GM12878 (cell line): ENCODE results near the gene PON3. TPM values are rescaled to one million over a fixed set of nuclear protein-coding genes. Genes with fewer than 3 reads are reported as not detected.

Source experiments
- ATAC-seq: fragments of 200-7000 bp; cut with Tn5 transposase; 3 replicates; pipeline ENCODE4 v1.9.1; 2020; ENCODE audit warnings: mild to moderate bottlenecking, moderate library complexity
- BruUV-seq: library from RNA; stranded (reverse); fragments of 400-500 nt; replicated peaks from 2 replicates; lab custom pipeline; 2021; lab: Mats Ljungman, UMichigan
- CTCF ChIA-PET: fragments of 300-600 bp; sonication (Branson Sonifier 250); formaldehyde crosslinking; extraction: SDS; loops from one replicate; lab custom pipeline; 2021; ENCODE audit warnings: inconsistent platforms; lab: Yijun Ruan, JAX
- POLR2A ChIA-PET: fragments of 350-600 bp; formaldehyde crosslinking; extraction: SDS; loops from one replicate; lab custom pipeline; 2021; ENCODE audit warnings: inconsistent platforms; lab: Charles Lee
- RAD21 ChIA-PET: fragments of 300-600 bp; sonication (Branson Sonifier 250); formaldehyde crosslinking; loops from one replicate; lab custom pipeline; 2023; ENCODE audit warnings: antibody characterized with exemption; ENCODE audit not compliant: unreplicated experiment; lab: Charles Lee
- SMC1A ChIA-PET: fragments of 300-600 bp; sonication (Branson Sonifier 250); formaldehyde crosslinking; loops from one replicate; lab custom pipeline; 2023; ENCODE audit not compliant: unreplicated experiment, uncharacterized antibody; lab: Charles Lee
- DNase-seq: peaks from one replicate; pipeline ENCODE4 v3.0.0-alpha.2; 2011; ENCODE audit warnings: low read depth, low spot score
- FAIRE-seq: peaks from 3 replicates; lab custom pipeline; 2011; peaks lifted over from hg19 to GRCh38; lab: Jason Lieb, UNC
- H2AFZ ChIP-seq: 2 replicates; pipeline ENCODE4 v1.6.0; 2011; ENCODE audit warnings: low read depth, low read length, control low read depth; ENCODE audit not compliant: control insufficient read depth
- H3K27ac ChIP-seq: 2 replicates; pipeline ENCODE4 v1.5.1; 2011; ENCODE audit warnings: control low read depth; ENCODE audit not compliant: control insufficient read depth, insufficient read depth
- H3K27me3 ChIP-seq, 2 experiments: replicated peaks in 1 of 2; 2 replicates each; pipeline versions ENCODE4 v1.6.0 to v1.6.1; 2011; ENCODE audit warnings: low read length in 1 of 2; ENCODE audit not compliant: control insufficient read depth in 2 of 2, insufficient read depth in 2 of 2
- H3K36me3 ChIP-seq, 2 experiments: 2 replicates each; pipeline ENCODE4 v1.5.1; 2011; ENCODE audit warnings: low read length in 1 of 2; ENCODE audit not compliant: control insufficient read depth in 2 of 2, insufficient read depth in 2 of 2
- H3K4me1 ChIP-seq: 2 replicates; pipeline ENCODE4 v1.6.1; 2011; ENCODE audit warnings: mild to moderate bottlenecking, low read length, moderate library complexity, mixed read lengths; ENCODE audit not compliant: control insufficient read depth, insufficient read depth
- H3K4me2 ChIP-seq: 2 replicates; pipeline ENCODE4 v1.6.0; 2011; ENCODE audit warnings: control low read depth; ENCODE audit not compliant: control insufficient read depth, insufficient read depth
- H3K4me3 ChIP-seq: fragments of 200-600 bp; sonication (generic); 2 replicates; pipeline ENCODE4 v1.5.1; 2016
- H3K79me2 ChIP-seq: 2 replicates; pipeline ENCODE4 v1.6.0; 2011; ENCODE audit warnings: low read length; ENCODE audit not compliant: control insufficient read depth, insufficient read depth
- H3K9ac ChIP-seq: 2 replicates; pipeline ENCODE4 v1.8.0; 2011; ENCODE audit warnings: low read length, control low read depth, mixed read lengths; ENCODE audit not compliant: control insufficient read depth, insufficient read depth
- H3K9me3 ChIP-seq: replicated peaks from 3 replicates; pipeline ENCODE4 v1.5.1; 2011; ENCODE audit warnings: mild to moderate bottlenecking, low read length; ENCODE audit not compliant: control insufficient read depth, insufficient read depth
- H4K20me1 ChIP-seq: 2 replicates; pipeline ENCODE4 v1.6.0; 2011; ENCODE audit not compliant: control insufficient read depth, insufficient read depth
- CEBPB ChIP-seq, 2 experiments: fragments of 150-350 bp in 1 of 2; IDR thresholded peaks; 2 replicates each; pipeline ENCODE4 v1.6.1; 2012 to 2014; ENCODE audit warnings: low read depth in 2 of 2, low read length in 2 of 2, borderline replicate concordance in 1 of 2, inconsistent platforms in 1 of 2
- IRF5 ChIP-seq: fragments of 450-650 bp; IDR thresholded peaks from 2 replicates; pipeline ENCODE4 v1.6.1; 2017; ENCODE audit warnings: borderline replicate concordance
- JUNB ChIP-seq: IDR thresholded peaks from 2 replicates; pipeline ENCODE4 v1.6.1; 2016; ENCODE audit warnings: antibody characterized with exemption, mild to moderate bottlenecking
- MXI1 ChIP-seq: fragments of 150-350 bp; IDR thresholded peaks from 2 replicates; pipeline ENCODE4 v1.6.1; 2011; ENCODE audit warnings: low read depth, mild to moderate bottlenecking, inconsistent platforms, low read length, improper control_type of control experiment
- RAD21 ChIP-seq: IDR thresholded peaks from 2 replicates; pipeline ENCODE4 v1.6.1; 2011; ENCODE audit warnings: mild to moderate bottlenecking, low read depth, low read length, moderate library complexity; ENCODE audit not compliant: insufficient read depth
- RELB ChIP-seq: fragments of 450-650 bp; IDR thresholded peaks from 2 replicates; pipeline ENCODE4 v1.6.1; 2017; ENCODE audit warnings: low read depth, mild to moderate bottlenecking, moderate library complexity
- RUNX3 ChIP-seq: IDR thresholded peaks from 2 replicates; pipeline ENCODE4 v1.6.1; 2012; ENCODE audit warnings: low read length, inconsistent platforms
- SKIL ChIP-seq: fragments of 450-650 bp; IDR thresholded peaks from 2 replicates; pipeline ENCODE4 v1.6.1; 2017; ENCODE audit warnings: mild to moderate bottlenecking, low read depth, inconsistent platforms; ENCODE audit not compliant: poor library complexity, severe bottlenecking
- WGBS: methylation state at CpG from one replicate; pipeline ENCODE4 v1.1.6; 2016; ENCODE audit warnings: low lambda C conversion rate; ENCODE audit not compliant: insufficient replicate concordance, insufficient coverage; ENCODE audit errors: missing lambda C conversion rate; 5-methylcytosine and 5-hydroxymethylcytosine counted together
- in situ Hi-C: fragments of 300-500 bp; cut with MboI; formaldehyde crosslinking; loops from 9 replicates; pipeline ENCODE4 v1.14.3; 2018; ENCODE audit warnings: mixed read lengths
- intact Hi-C: fragments of 100-400 bp; cut with micrococcal nuclease; formaldehyde crosslinking; loops from one replicate; pipeline ENCODE4 v1.14.2; 2022; ENCODE audit not compliant: unreplicated experiment
- polyA plus RNA-seq, 11 experiments: library from polyadenylated mRNA; depleted of rRNA in 4 of 11; unstranded in 6 of 11; stranded (reverse) in 5 of 11; fragments of >200 nt; fragmentation: Nextera tagmentation in 4 of 11; fragmentation: Illumina TruSeq in 1 of 11; extraction: Ambion mirVana in 4 of 11; extraction: Trizol in 1 of 11; gene quantifications; 1 replicate in 1 of 11; 2 replicates in 10 of 11; pipeline versions ENCODE4 v1.2.1 to v1.2.3, GENCODE V29; 2011 to 2016; ENCODE audit warnings: inconsistent platforms in 2 of 11, missing spikeins in 2 of 11, low read depth in 1 of 11
- total RNA-seq, 4 experiments: library from RNA; depleted of rRNA in 3 of 4; stranded (reverse); fragments of >200 nt in 3 of 4; fragmentation: Illumina TruSeq in 1 of 4; extraction: Trizol in 1 of 4; gene quantifications; 2 replicates each; pipeline versions ENCODE4 v1.2.1 to v1.2.3, GENCODE V29; 2013 to 2021

The PON3 gene
- total and polyA plus RNA-seq, 10 of the 15 experiments (the other 5 are each of a cell fraction or from before 2014, with no cell fraction given): 0.45 to 2.0 (median 0.91) TPM

- in situ Hi-C loops (no loop called here), intact Hi-C loops (no loop called here)
- H3K27ac ChIP-seq: no peak overlapping the region
- FAIRE-seq (no peak), ATAC-seq (peak; percentile 77), DNase-seq (no peak)
- TF ChIP-seq MXI1 (no peak), RAD21 (no peak), CEBPB (IDR thresholded peaks at IDR 0.05; ENCODE audit: borderline replicate concordance in 1 of 2, low read depth in 2 of 2, low read length in 2 of 2) (no peak), RELB (peak; percentile 47; the same call in 1 of the 2 replicates), RUNX3 (peak; percentile 14; the same call in 1 of the 2 replicates), SKIL (no peak), IRF5 (no peak), JUNB (no peak)
- no peaks in the 10 kb centered on the region for H3K36me3 ChIP-seq
- ChIA-PET POLR2A (no interaction called here), CTCF (interaction anchor here (1.3 to 1.8 kb wide), 3 partner anchors 9 to 147 kb away, joined by 3 to 6 read pairs (median 3); no protein-coding TSS in a partner anchor), SMC1A (interaction anchor here (2.1 to 5.3 kb wide), 2 partner anchors 27 to 82 kb away, joined by 7 to 32 read pairs; no protein-coding TSS in a partner anchor), RAD21 (interaction anchor here (1.9 kb wide), 1 partner anchor 82 kb away, joined by 9 read pairs; no protein-coding TSS in a partner anchor)
- no peak overlapping the region for H3K9ac ChIP-seq
- H3K79me2 ChIP-seq: no peaks in the 10 kb centered on the region
- no TSS peak for BruUV-seq
- H4K20me1 ChIP-seq: no peaks in the 10 kb centered on the region
- H3K9me3 ChIP-seq: no peaks in the 10 kb centered on the region; the same call in 2 of the 3 replicates
- 0% methylated on average over 3 of the region's 3 CpGs for WGBS
- no peak overlapping the region for H2AFZ ChIP-seq
- no peak overlapping the region for H3K4me2 ChIP-seq
- no peaks in the 10 kb centered on the region for H3K4me1 ChIP-seq
- H3K4me3 ChIP-seq: no peak overlapping the region
- H3K27me3 ChIP-seq: peaks cover 0 to 6% of the 10 kb centered on the region in 2 experiments; a peak in 2 of 4 replicates
These were observed 1.8 kb downstream of the PON3 start for GRCh38 chr7:95394370-95394769.
